ENCODE measurements around the gene DGKQ.
A peak's percentile ranks its signal among the peaks of the same experiment; 100 is the strongest.

The DGKQ gene

DNA sequence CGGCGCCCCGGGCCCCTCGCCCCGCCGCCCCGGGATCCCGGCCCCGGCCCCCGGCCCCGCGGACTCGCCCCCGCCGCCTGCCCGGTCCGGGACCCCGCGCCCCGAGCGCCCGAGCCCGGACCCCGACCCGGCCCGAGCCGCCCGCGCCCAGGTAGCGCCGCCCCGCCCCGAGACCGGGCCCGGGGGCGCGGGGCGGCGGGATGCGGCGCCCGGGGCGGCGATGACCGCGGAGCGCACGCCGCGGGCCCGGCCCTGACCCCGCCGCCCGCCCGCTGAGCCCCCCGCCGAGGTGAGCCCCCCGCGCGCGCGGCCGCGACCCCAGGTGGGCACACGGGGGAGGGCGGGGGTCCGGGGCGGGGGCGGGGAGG, 38.3 kb upstream of the DGKQ start:
- H3K4me1 ChIP-seq, result peaks cover 0 to 43% (median 32%) of the 10 kb centered on the region in 4 donors
- intact Hi-C loops (cut with DNase I; ENCODE audit: low total_unique reads), result loop anchor here (2.0 to 10.0 kb wide), 3 partner anchors 31 to 337 kb away; no protein-coding TSS in a partner anchor

DNA sequence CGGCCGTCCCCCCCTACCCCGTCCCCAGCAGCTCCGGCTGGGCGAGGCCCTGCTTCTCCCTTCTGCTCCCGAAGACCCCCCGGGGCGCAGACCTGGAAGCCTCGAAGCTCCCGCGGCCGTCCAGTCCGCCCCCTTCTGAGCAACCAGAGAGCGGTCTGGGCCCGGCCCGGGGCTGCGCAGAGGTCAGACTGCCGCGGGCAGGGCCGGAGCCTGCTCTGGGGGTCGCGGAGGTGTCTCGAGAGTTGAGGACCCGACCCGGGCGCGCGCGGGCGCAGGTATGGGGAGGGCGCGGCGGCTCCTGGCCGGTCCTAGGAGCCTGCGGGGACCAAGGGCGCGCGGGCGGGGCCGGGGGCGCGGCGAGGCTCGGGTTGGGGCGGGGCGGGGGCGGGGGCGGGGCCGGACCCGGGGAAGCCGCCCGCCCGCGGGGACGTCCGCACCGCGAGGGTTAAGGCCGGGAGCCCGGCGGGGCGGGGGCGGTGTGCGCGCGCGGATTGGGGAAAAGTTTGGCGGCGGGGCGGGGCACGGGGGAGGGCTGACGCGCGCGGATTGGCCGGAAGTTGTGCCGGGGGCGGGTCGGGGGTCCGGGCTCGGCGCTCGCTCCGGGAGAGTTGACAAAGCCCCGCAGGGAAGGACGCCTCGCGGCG, 37.8 kb upstream of the DGKQ start, which contains the start of gene FGFRL1:
TSS of gene FGFRL1 (plus strand) at position 605 of the 644 bp plus-strand sequence. CDS start 860 bp downstream, outside the sequence.
- H3K27ac ChIP-seq, result peak within 1 kb of the TSS; percentile 69 to 84
- intact Hi-C loops (cut with DNase I; ENCODE audit: low total_unique reads), result loop anchor here (2.0 to 10.0 kb wide), 3 partner anchors 32 to 338 kb away; no protein-coding TSS in a partner anchor
- peak within 1 kb of the TSS; percentile 65 to 66 for H3K4me3 ChIP-seq
- peaks cover 0 to 23% of the 10 kb centered on the region in 2 donors for H3K27me3 ChIP-seq
- peaks cover 0 to 8% (median 0%) of the 10 kb centered on the region in 3 donors for H3K36me3 ChIP-seq
- H3K9me3 ChIP-seq, result no peaks in the 10 kb centered on the region
- peaks cover 0 to 43% (median 32%) of the 10 kb centered on the region in 4 donors for H3K4me1 ChIP-seq
- DNase-seq, result peak; percentile 88 to 95
- no peak for TF ChIP-seq CTCF (IDR thresholded peaks at IDR 0.05)

More for the DNA sequence above, 38.3 kb upstream of the DGKQ start:
- H3K4me3 ChIP-seq, result peak overlapping the region; percentile 65 to 66
- no peak for TF ChIP-seq CTCF (IDR thresholded peaks at IDR 0.05)
- peaks cover 0 to 8% (median 0%) of the 10 kb centered on the region in 3 donors for H3K36me3 ChIP-seq
- H3K27ac ChIP-seq, result no peak overlapping the region
- no peak for DNase-seq
- no peaks in the 10 kb centered on the region for H3K9me3 ChIP-seq
- peaks cover 0 to 20% of the 10 kb centered on the region in 2 donors for H3K27me3 ChIP-seq

- intact Hi-C loops (cut with DNase I; ENCODE audit: low total_unique reads), result loop anchor here (2.0 to 10.0 kb wide), 3 partner anchors 32 to 338 kb away; no protein-coding TSS in a partner anchor
- no peaks in the 10 kb centered on the region for H3K9me3 ChIP-seq
Measured at GRCh38 chr4:1010395-1011021, 37.1 kb upstream of the DGKQ start.

DNA sequence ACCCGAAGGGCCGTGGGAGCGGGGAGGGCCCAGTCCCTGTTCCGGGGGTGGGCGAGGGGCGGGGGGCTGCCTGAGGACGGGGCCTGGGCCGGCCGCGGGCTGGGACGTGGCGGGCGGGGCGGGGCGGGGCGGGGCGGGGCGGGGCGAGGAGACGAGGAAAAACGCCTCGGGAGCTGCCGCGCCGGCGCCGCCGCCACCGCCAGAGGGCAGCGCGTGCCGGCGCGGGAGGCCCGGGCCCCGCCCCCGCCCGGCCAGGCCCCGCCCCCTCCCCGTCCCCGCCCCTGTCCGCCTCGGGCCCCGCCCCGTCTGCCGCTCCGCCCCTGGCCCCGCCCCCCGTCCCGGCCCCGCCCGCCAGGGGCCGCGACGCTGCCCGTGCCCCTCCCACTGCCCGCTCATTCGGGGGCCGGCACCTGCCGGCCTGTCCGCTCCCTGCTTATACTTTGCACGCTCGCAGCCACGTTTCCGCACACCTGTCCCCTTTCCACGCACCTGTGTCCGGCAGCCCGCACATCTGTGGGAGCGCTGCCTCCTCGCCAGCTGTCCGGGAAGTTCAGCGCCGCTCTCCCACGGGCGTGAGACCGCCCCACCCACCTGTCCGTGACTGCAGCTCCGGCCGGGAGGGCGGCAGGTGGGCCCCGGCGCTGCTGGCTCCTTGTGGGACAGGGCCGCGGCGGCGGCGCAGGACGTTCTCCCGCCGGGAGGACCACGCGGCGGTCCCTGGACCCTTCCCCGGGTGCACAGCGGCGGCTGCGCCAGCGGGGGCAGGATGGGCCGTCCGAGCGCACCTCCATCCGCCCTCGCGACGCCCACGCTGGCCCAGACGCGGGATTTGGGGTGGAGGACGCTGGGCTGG, 36.4 kb upstream of the DGKQ start:
- Histone ChIP-seq H3K9me3 (no peaks in the 10 kb centered on the region), H3K4me1 (peaks cover 0 to 41% (median 32%) of the 10 kb centered on the region in 4 donors), H3K27ac (peak overlapping the region; percentile 69 to 84), H3K36me3 (peaks cover 0 to 8% (median 0%) of the 10 kb centered on the region in 3 donors), H3K27me3 (peaks cover 0 to 37% of the 10 kb centered on the region in 2 donors), H3K4me3 (peak overlapping the region; percentile 71 to 77)
- intact Hi-C loops (cut with DNase I; ENCODE audit: low total_unique reads), result loop anchor here (2.0 to 10.0 kb wide), 3 partner anchors 33 to 339 kb away; no protein-coding TSS in a partner anchor
- peak; percentile 18 to 21 for TF ChIP-seq CTCF (IDR thresholded peaks at IDR 0.05)
- DNase-seq, result peak; percentile 55 to 85

More at GRCh38 chr4:1010395-1011021, 37.1 kb upstream of the DGKQ start:
- peaks cover 0 to 30% of the 10 kb centered on the region in 2 donors for H3K27me3 ChIP-seq
- no peak for TF ChIP-seq CTCF (IDR thresholded peaks at IDR 0.05)
- H3K4me1 ChIP-seq, result peaks cover 0 to 43% (median 32%) of the 10 kb centered on the region in 4 donors
- H3K36me3 ChIP-seq, result peaks cover 0 to 8% (median 0%) of the 10 kb centered on the region in 3 donors
- H3K4me3 ChIP-seq, result peak overlapping the region; percentile 65 to 66
- DNase-seq, result peak; percentile 84 to 93
- H3K27ac ChIP-seq, result peak overlapping the region; percentile 69 to 84

Data from tibial artery (tissue), 4 donors.